Renal cortex interstitium (tissue), 11 donors: ENCODE measurements around the gene DIP2C. TPM values are rescaled to one million over a fixed set of nuclear protein-coding genes. Genes with fewer than 3 reads are reported as not detected.
A peak's percentile ranks its signal among the peaks of the same experiment; 100 is the strongest.
"Not testable (repeated sequence)": the region's sequence is repeated elsewhere in the genome, so short reads cannot be mapped to it uniquely, and the experiment has no call there.

Experiments used
- DNase-seq, 11 donors: peaks; one replicate each; pipeline ENCODE4 v3.0.0-alpha.2; 2013; ENCODE audit warnings: low read depth in 9 of 11, low spot score in 4 of 11; ENCODE audit errors: extremely low read depth in 1 of 11
- polyA plus RNA-seq, 3 donors: library from polyadenylated mRNA; unstranded; fragments of 120-200 nt; gene quantifications; one replicate each; pipeline ENCODE4 v1.2.1, GENCODE V29; 2013; ENCODE audit not compliant: insufficient read length in 3 of 3

Gene DIP2C
- polyA plus RNA-seq, 3 donors: 20.7 to 23.7 (median 23.4) TPM

GRCh38 chr10:609262-609658, 80.2 kb downstream of the DIP2C start:
- no peak for DNase-seq

- no peak for DNase-seq
Measured at GRCh38 chr10:608331-609261, 80.9 kb downstream of the DIP2C start.

GRCh38 chr10:607545-608185, 81.8 kb downstream of the DIP2C start:
- no peak for DNase-seq

GRCh38 chr10:606762-607544, 82.5 kb downstream of the DIP2C start:
- DNase-seq: no peak

GRCh38 chr10:605632-606325, 83.7 kb downstream of the DIP2C start:
- DNase-seq: no peak

GRCh38 chr10:604716-605631, 84.5 kb downstream of the DIP2C start:
- no peak for DNase-seq

GRCh38 chr10:603745-604144, 85.7 kb downstream of the DIP2C start:
- no peak for DNase-seq

- no peak for DNase-seq
Measured at GRCh38 chr10:602391-603005, 87.0 kb downstream of the DIP2C start.

GRCh38 chr10:601660-601963, 87.9 kb downstream of the DIP2C start:
- no peak for DNase-seq

GRCh38 chr10:600876-601659, 88.4 kb downstream of the DIP2C start:
- no peak for DNase-seq

- no peak for DNase-seq
Measured at GRCh38 chr10:600234-600633, 89.2 kb downstream of the DIP2C start.

GRCh38 chr10:599767-600166, 89.7 kb downstream of the DIP2C start:
- no peak for DNase-seq

- DNase-seq: peak in 1 of 11 donors; percentile 37
Measured at GRCh38 chr10:598415-599170, 90.9 kb downstream of the DIP2C start.

- DNase-seq: no peak
Measured at GRCh38 chr10:597976-598375, 91.5 kb downstream of the DIP2C start.

- no peak for DNase-seq
Measured at GRCh38 chr10:596725-597345, 92.6 kb downstream of the DIP2C start.

- DNase-seq: not testable (repeated sequence)
Measured at GRCh38 chr10:596131-596530, 93.3 kb downstream of the DIP2C start.
